Eye (tissue), 1 donor: ENCODE data around the gene PTPRT.

Experiments
- DNase-seq: peaks from one replicate; pipeline ENCODE4 v3.0.0-alpha.2; 2015

The PTPRT gene

GRCh38 chr20:42085366-42085765, 1104.3 kb downstream of the PTPRT start:
- no peak for DNase-seq

GRCh38 chr20:42083280-42083679, 1106.4 kb downstream of the PTPRT start:
- DNase-seq = no peak

- peak; percentile 83 for DNase-seq
These were observed 1107.1 kb downstream of the PTPRT start for GRCh38 chr20:42082611-42083010.

- no peak for DNase-seq
These were observed 1108.8 kb downstream of the PTPRT start for GRCh38 chr20:42080956-42081355.

GRCh38 chr20:42074944-42075343, 1114.8 kb downstream of the PTPRT start:
- DNase-seq = no peak

- DNase-seq = no peak
These were observed 1122.1 kb downstream of the PTPRT start for GRCh38 chr20:42067596-42067995.

- no peak for DNase-seq
These were observed 1122.5 kb downstream of the PTPRT start for GRCh38 chr20:42067174-42067573.

- peak; percentile 43 for DNase-seq
These were observed 1126.6 kb downstream of the PTPRT start for GRCh38 chr20:42063141-42063540.

- DNase-seq = no peak
These were observed 1136.4 kb downstream of the PTPRT start for GRCh38 chr20:42053350-42053749.

GRCh38 chr20:42051921-42052320, 1137.8 kb downstream of the PTPRT start:
- DNase-seq = no peak

- no peak for DNase-seq
These were observed 1143.2 kb downstream of the PTPRT start for GRCh38 chr20:42046371-42047085.

- DNase-seq = no peak
These were observed 1145.8 kb downstream of the PTPRT start for GRCh38 chr20:42043921-42044320.

- DNase-seq = peak; percentile 42
These were observed 1148.6 kb downstream of the PTPRT start for GRCh38 chr20:42041000-42041565.

- no peak for DNase-seq
These were observed 1161.9 kb downstream of the PTPRT start for GRCh38 chr20:42027746-42028268.

- DNase-seq = no peak
These were observed 1163.1 kb downstream of the PTPRT start for GRCh38 chr20:42026599-42026998.

- peak; percentile 83 for DNase-seq
These were observed 1165.1 kb downstream of the PTPRT start for GRCh38 chr20:42024653-42025052.
